ENCODE data around the gene MYOM1.
"Not testable (repeated sequence)": the region's sequence is repeated elsewhere in the genome, so short reads cannot be mapped to it uniquely, and the experiment has no call there.

MYOM1 gene

GRCh38 chr18:3058328-3059191 lies 161.2 kb downstream of the MYOM1 start:
- no peak for DNase-seq (ENCODE audit: low read depth in 2 of 2)

- no peak for DNase-seq (ENCODE audit: low read depth in 2 of 2)
These were observed 162.2 kb downstream of the MYOM1 start for GRCh38 chr18:3057526-3057925.

GRCh38 chr18:3056311-3056710 lies 163.5 kb downstream of the MYOM1 start:
- no peak for DNase-seq (ENCODE audit: low read depth in 2 of 2)

- no peak for DNase-seq (ENCODE audit: low read depth in 2 of 2)
These were observed 164.0 kb downstream of the MYOM1 start for GRCh38 chr18:3055816-3056215.

- DNase-seq (ENCODE audit: low read depth in 2 of 2) = no peak
These were observed 164.5 kb downstream of the MYOM1 start for GRCh38 chr18:3055186-3055728.

GRCh38 chr18:3054780-3055179 lies 165.0 kb downstream of the MYOM1 start:
- DNase-seq (ENCODE audit: low read depth in 2 of 2) = no peak

- no peak for DNase-seq (ENCODE audit: low read depth in 2 of 2)
These were observed 165.6 kb downstream of the MYOM1 start for GRCh38 chr18:3054214-3054613.

GRCh38 chr18:3053081-3053480 lies 166.7 kb downstream of the MYOM1 start:
- DNase-seq (ENCODE audit: low read depth in 2 of 2) = no peak

- DNase-seq (ENCODE audit: low read depth in 2 of 2) = no peak
These were observed 167.4 kb downstream of the MYOM1 start for GRCh38 chr18:3052411-3052758.

GRCh38 chr18:3051718-3052410 lies 167.9 kb downstream of the MYOM1 start:
- no peak for DNase-seq (ENCODE audit: low read depth in 2 of 2)

GRCh38 chr18:3049897-3050454 lies 169.8 kb downstream of the MYOM1 start:
- not testable (repeated sequence) for DNase-seq (ENCODE audit: low read depth in 2 of 2)

- no peak for DNase-seq (ENCODE audit: low read depth in 2 of 2)
These were observed 170.9 kb downstream of the MYOM1 start for GRCh38 chr18:3048820-3049349.

GRCh38 chr18:3048121-3048520 lies 171.6 kb downstream of the MYOM1 start:
- no peak for DNase-seq (ENCODE audit: low read depth in 2 of 2)

- DNase-seq (ENCODE audit: low read depth in 2 of 2) = no peak
These were observed 173.5 kb downstream of the MYOM1 start for GRCh38 chr18:3046216-3046808.

GRCh38 chr18:3044931-3045698 lies 174.7 kb downstream of the MYOM1 start:
- no peak for DNase-seq (ENCODE audit: low read depth in 2 of 2)

GRCh38 chr18:3042379-3042778 lies 177.4 kb downstream of the MYOM1 start:
- no peak for DNase-seq (ENCODE audit: low read depth in 2 of 2)

- DNase-seq (ENCODE audit: low read depth in 2 of 2) = no peak
These were observed 177.9 kb downstream of the MYOM1 start for GRCh38 chr18:3041843-3042242.

GRCh38 chr18:3040881-3041280 lies 178.9 kb downstream of the MYOM1 start:
- DNase-seq (ENCODE audit: low read depth in 2 of 2) = no peak

GRCh38 chr18:3040173-3040572 lies 179.6 kb downstream of the MYOM1 start:
- no peak for DNase-seq (ENCODE audit: low read depth in 2 of 2)

GRCh38 chr18:3037423-3037915 lies 182.3 kb downstream of the MYOM1 start:
- no peak for DNase-seq (ENCODE audit: low read depth in 2 of 2)

GRCh38 chr18:3036108-3036507 lies 183.7 kb downstream of the MYOM1 start:
- DNase-seq (ENCODE audit: low read depth in 2 of 2) = no peak

Data from stimulated activated CD4-positive, alpha-beta T cell treated with anti-CD3 and anti-CD28 coated beads, Interleukin-12 subunit alpha, Interleukin-12 subunit beta, amount 100 ng/mL, for 24 hours (primary cell).